H1 (cell line): Measurements from ENCODE around the gene GAK. TPM values are rescaled to one million over a fixed set of nuclear protein-coding genes. Genes with fewer than 3 reads are reported as not detected.

ENCODE experiments used
- CTCF ChIA-PET: fragments of 300-600 bp; sonication (Branson Sonifier 250); formaldehyde crosslinking; loops from one replicate; lab custom pipeline; 2021; ENCODE audit not compliant: partially characterized antibody; lab: Charles Lee
- POLR2A ChIA-PET: fragments of 300-600 bp; sonication (Branson Sonifier 250); formaldehyde crosslinking; loops from one replicate; lab custom pipeline; 2021; ENCODE audit warnings: inconsistent platforms; ENCODE audit not compliant: partially characterized antibody; lab: Charles Lee
- DNase-seq, 2 experiments: peaks; one replicate each; pipeline versions ENCODE4 v3.0.0 to v3.0.0-alpha.2; 2010 to 2022; ENCODE audit warnings: low spot score in 2 of 2, low read depth in 1 of 2, mixed read lengths in 1 of 2
- FAIRE-seq: peaks from 2 replicates; lab custom pipeline; 2011; peaks lifted over from hg19 to GRCh38; lab: Jason Lieb, UNC
- H2AFZ ChIP-seq: 2 replicates; pipeline ENCODE4 v1.8.1; 2012; ENCODE audit warnings: low read length, inconsistent platforms
- H2AK5ac ChIP-seq: 2 replicates; pipeline ENCODE4 v1.6.1; 2013; ENCODE audit warnings: low read depth, low read length
- H2BK120ac ChIP-seq: replicated peaks from 2 replicates; pipeline ENCODE3; 2013; ENCODE audit warnings: low read depth, low read length, inconsistent platforms
- H2BK12ac ChIP-seq: 2 replicates; pipeline ENCODE4 v1.6.1; 2013; ENCODE audit warnings: low read depth, low read length
- H2BK15ac ChIP-seq: 2 replicates; pipeline ENCODE4 v1.6.1; 2013; ENCODE audit warnings: low read length
- H2BK20ac ChIP-seq: 2 replicates; pipeline ENCODE4 v1.6.1; 2013; ENCODE audit warnings: low read length
- H2BK5ac ChIP-seq: 2 replicates; pipeline ENCODE4 v1.6.1; 2013; ENCODE audit warnings: low read depth, low read length
- H3K14ac ChIP-seq: 2 replicates; pipeline ENCODE4 v1.6.1; 2013; ENCODE audit warnings: inconsistent platforms; ENCODE audit not compliant: insufficient read length
- H3K18ac ChIP-seq: 2 replicates; pipeline ENCODE4 v1.6.1; 2013; ENCODE audit warnings: low read length; ENCODE audit errors: extremely low read depth
- H3K23ac ChIP-seq: 2 replicates; pipeline ENCODE4 v1.6.1; 2013; ENCODE audit warnings: inconsistent platforms; ENCODE audit not compliant: insufficient read length
- H3K23me2 ChIP-seq: 2 replicates; pipeline ENCODE4 v1.6.1; 2013; ENCODE audit warnings: low read depth, low read length
- H3K27ac ChIP-seq: 2 replicates; pipeline ENCODE4 v1.6.1; 2011; ENCODE audit warnings: low read depth, low read length, inconsistent platforms
- H3K27me3 ChIP-seq, 4 experiments: replicated peaks in 1 of 4; 1 replicate in 1 of 4; 2 replicates in 3 of 4; pipeline versions ENCODE4 v1.6.1 to v1.8.1; 2011 to 2013; ENCODE audit warnings: low read length in 3 of 4, mild to moderate bottlenecking in 3 of 4, inconsistent platforms in 2 of 4, mixed read lengths in 2 of 4, moderate library complexity in 1 of 4; ENCODE audit not compliant: control insufficient read depth in 3 of 4, insufficient read depth in 3 of 4; ENCODE audit errors: extremely low read depth in 1 of 4
- H3K36me3 ChIP-seq, 4 experiments: 2 replicates each; pipeline versions ENCODE4 v1.6.1 to v1.8.1; 2011 to 2013; ENCODE audit warnings: mild to moderate bottlenecking in 4 of 4, low read length in 3 of 4, moderate library complexity in 2 of 4, control low read depth in 1 of 4, inconsistent platforms in 1 of 4; ENCODE audit not compliant: insufficient read depth in 4 of 4, control insufficient read depth in 2 of 4
- H3K4ac ChIP-seq: replicated peaks from 2 replicates; pipeline ENCODE3; 2013; ENCODE audit warnings: low read length, low read depth, mixed read lengths, inconsistent platforms; ENCODE audit not compliant: insufficient read length
- H3K4me1 ChIP-seq, 4 experiments: replicated peaks in 1 of 4; 1 replicate in 1 of 4; 2 replicates in 3 of 4; pipeline versions ENCODE4 v1.6.1 to v1.8.1; 2011 to 2013; ENCODE audit warnings: low read length in 3 of 4, inconsistent platforms in 2 of 4, mixed read lengths in 1 of 4; ENCODE audit not compliant: insufficient read depth in 4 of 4, control insufficient read depth in 3 of 4
- H3K4me2 ChIP-seq, 2 experiments: 2 replicates each; pipeline versions ENCODE4 v1.6.1 to v1.8.1; 2011 to 2013; ENCODE audit warnings: low read depth in 2 of 2, low read length in 2 of 2, control low read depth in 1 of 2, inconsistent platforms in 1 of 2, mild to moderate bottlenecking in 1 of 2; ENCODE audit not compliant: insufficient read depth in 1 of 2
- H3K4me3 ChIP-seq, 4 experiments: fragments of 200-600, 300-600 bp in 1 of 4; sonication (generic), shearing (Covaris generic), sonication (Bioruptor Twin) in 1 of 4; 2 replicates each; pipeline versions ENCODE4 v1.5.1 to v1.8.1; 2011 to 2016; ENCODE audit warnings: low read length in 4 of 4, low read depth in 3 of 4, control low read depth in 2 of 4, inconsistent platforms in 2 of 4, mild to moderate bottlenecking in 2 of 4, mixed read lengths in 1 of 4, moderate library complexity in 1 of 4; ENCODE audit not compliant: insufficient read depth in 2 of 4; ENCODE audit errors: extremely low read depth in 1 of 4
- H3K56ac ChIP-seq: replicated peaks from 2 replicates; pipeline ENCODE3; 2013; ENCODE audit warnings: low read depth, mild to moderate bottlenecking, mixed read lengths, low read length, inconsistent platforms; ENCODE audit not compliant: insufficient read length
- H3K79me1 ChIP-seq: 2 replicates; pipeline ENCODE4 v1.6.1; 2013; ENCODE audit warnings: low read depth, low read length, control low read depth
- H3K79me2 ChIP-seq, 2 experiments: 2 replicates each; pipeline versions ENCODE4 v1.6.1 to v1.8.1; 2012 to 2013; ENCODE audit warnings: low read length in 2 of 2, mild to moderate bottlenecking in 2 of 2, inconsistent platforms in 1 of 2; ENCODE audit not compliant: insufficient read depth in 2 of 2, control insufficient read depth in 1 of 2
- H3K9ac ChIP-seq, 4 experiments: replicated peaks in 1 of 4; 1 replicate in 1 of 4; 2 replicates in 3 of 4; pipeline versions ENCODE4 v1.6.1 to v1.8.1; 2011 to 2013; ENCODE audit warnings: low read depth in 3 of 4, low read length in 3 of 4, control low read depth in 2 of 4, mild to moderate bottlenecking in 2 of 4, moderate library complexity in 2 of 4, inconsistent platforms in 1 of 4; ENCODE audit errors: extremely low read depth in 1 of 4
- H3K9me3 ChIP-seq, 2 experiments: 2 replicates each; pipeline versions ENCODE4 v1.6.1 to v1.8.1; 2012 to 2013; ENCODE audit warnings: mild to moderate bottlenecking in 2 of 2, moderate library complexity in 2 of 2, control low read depth in 1 of 2, inconsistent platforms in 1 of 2, low read depth in 1 of 2, low read length in 1 of 2, mixed read lengths in 1 of 2; ENCODE audit not compliant: insufficient read depth in 2 of 2
- H4K20me1 ChIP-seq, 2 experiments: replicated peaks in 1 of 2; 2 replicates each; pipeline versions ENCODE3 to v1.8.1; 2011 to 2013; ENCODE audit warnings: inconsistent platforms in 2 of 2, low read length in 2 of 2, mild to moderate bottlenecking in 1 of 2; ENCODE audit not compliant: insufficient read depth in 2 of 2, control insufficient read depth in 1 of 2
- H4K5ac ChIP-seq: 2 replicates; pipeline ENCODE4 v1.6.1; 2013; ENCODE audit warnings: low read length, low read depth, mixed read lengths, inconsistent platforms; ENCODE audit not compliant: insufficient read length
- H4K8ac ChIP-seq: 2 replicates; pipeline ENCODE4 v1.8.0; 2013; ENCODE audit warnings: mild to moderate bottlenecking, moderate library complexity, low read length, inconsistent platforms; ENCODE audit not compliant: insufficient read depth; ENCODE audit errors: extremely low read depth
- H4K91ac ChIP-seq: replicated peaks from 2 replicates; pipeline ENCODE3; 2013; ENCODE audit warnings: low read length, mixed read lengths, inconsistent platforms; ENCODE audit not compliant: insufficient read length
- ATF3 ChIP-seq: IDR thresholded peaks from 2 replicates; pipeline ENCODE4 v1.6.1; 2011; ENCODE audit warnings: low read depth, mild to moderate bottlenecking, low read length; ENCODE audit not compliant: insufficient read depth
- CEBPB ChIP-seq: IDR thresholded peaks from 2 replicates; pipeline ENCODE4 v1.6.1; 2012; ENCODE audit warnings: low read depth, low read length
- CREB1 ChIP-seq: IDR thresholded peaks from 2 replicates; pipeline ENCODE4 v1.6.1; 2012; ENCODE audit warnings: inconsistent platforms
- CTCF ChIP-seq, 3 experiments: IDR thresholded peaks; 1 replicate in 2 of 3; 2 replicates in 1 of 3; pipeline versions ENCODE4 v1.5.1 to v1.6.1; 2011; ENCODE audit warnings: low read length in 3 of 3, mild to moderate bottlenecking in 3 of 3, inconsistent platforms in 2 of 3, low read depth in 1 of 3, moderate library complexity in 1 of 3; ENCODE audit not compliant: insufficient read depth in 1 of 3; ENCODE audit errors: control extremely low read depth in 1 of 3
- KDM4A ChIP-seq: IDR thresholded peaks from one replicate; pipeline ENCODE4 v1.7.1; 2012; ENCODE audit warnings: low read depth, mild to moderate bottlenecking, moderate library complexity, low read length, inconsistent platforms; ENCODE audit not compliant: severe bottlenecking
- RAD21 ChIP-seq, 2 experiments: IDR thresholded peaks in 1 of 2; conservative IDR thresholded peaks in 1 of 2; 2 replicates each; pipeline ENCODE4 v1.6.1; 2011; ENCODE audit warnings: low read depth in 2 of 2, low read length in 2 of 2, improper control_type of control experiment in 1 of 2, inconsistent platforms in 1 of 2, mild to moderate bottlenecking in 1 of 2, moderate library complexity in 1 of 2
- RFX5 ChIP-seq: IDR thresholded peaks from 2 replicates; pipeline ENCODE4 v1.6.1; 2011; ENCODE audit warnings: low read depth, low read length, improper control_type of control experiment, borderline replicate concordance
- SP1 ChIP-seq: IDR thresholded peaks from 2 replicates; pipeline ENCODE4 v1.6.1; 2011; ENCODE audit warnings: low read depth, low read length
- SP2 ChIP-seq: IDR thresholded peaks from 2 replicates; pipeline ENCODE4 v1.6.1; 2012; ENCODE audit warnings: mild to moderate bottlenecking, low read length, inconsistent platforms
- TBP ChIP-seq: IDR thresholded peaks from 2 replicates; pipeline ENCODE4 v1.6.1; 2011; ENCODE audit warnings: low read depth, low read length, improper control_type of control experiment
- WGBS, 2 experiments: shearing (Covaris generic) in 1 of 2; methylation state at CpG; one replicate each; pipeline versions ENCODE4 v1.1.6 to v1.1.7; 2013 to 2015; ENCODE audit warnings: low lambda C conversion rate in 2 of 2, mixed read lengths in 2 of 2, inconsistent platforms in 1 of 2, low coverage in 1 of 2, missing lambda C conversion rate in 1 of 2; ENCODE audit not compliant: insufficient replicate concordance in 2 of 2, insufficient coverage in 1 of 2, insufficient read length in 1 of 2; ENCODE audit errors: extremely low coverage in 1 of 2, missing lambda C conversion rate in 1 of 2; 5-methylcytosine and 5-hydroxymethylcytosine counted together
- polyA plus RNA-seq, 7 experiments: library from polyadenylated mRNA; depleted of rRNA in 3 of 7; stranded (reverse) in 5 of 7; unstranded in 2 of 7; fragments of >200 nt in 5 of 7; fragments of 200-250 nt in 2 of 7; gene quantifications; 1 replicate in 5 of 7; 2 replicates in 1 of 7; 4 replicates in 1 of 7; pipeline versions ENCODE4 v1.2.1 to v1.2.3, GENCODE V29; 2011 to 2013; ENCODE audit warnings: missing spikeins in 2 of 7, mixed read lengths in 2 of 7
- total RNA-seq: library from RNA; stranded (reverse); fragmentation: NEBNext Ultra II Directional; extraction: Animal tissue kit (Norgen Biotek cat#: 25700); gene quantifications from 2 replicates; pipeline ENCODE4 v1.2.1, GENCODE V29; 2021

Gene GAK
- total and polyA plus RNA-seq, 2 of the 8 experiments (the other 6 are each of a cell fraction or from before 2014, with no cell fraction given): 31.5 to 70.8 TPM

DNA sequence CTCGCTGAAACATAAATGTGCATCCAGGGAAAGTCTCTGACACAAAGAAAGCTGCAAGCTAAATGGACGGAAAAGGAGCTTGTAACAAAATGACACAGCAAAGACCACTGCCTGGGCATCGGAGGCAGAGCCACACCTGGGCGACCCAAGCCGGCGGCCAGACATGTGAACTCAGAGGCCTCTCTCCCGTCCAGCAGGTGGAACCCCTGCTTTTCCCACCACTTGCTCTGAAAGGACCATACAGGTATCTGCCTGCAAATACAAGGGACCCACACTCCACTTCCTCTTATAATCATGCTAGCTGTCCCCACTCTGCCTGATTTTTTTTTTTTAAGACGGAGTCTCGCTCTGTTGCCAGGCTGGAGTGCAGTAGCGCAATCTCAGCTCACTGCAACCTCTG is 118.2 kb downstream of the GAK start:
- no peak overlapping the region for H2BK20ac ChIP-seq
- peaks cover 7 to 79% (median 46%) of the 10 kb centered on the region in 4 experiments for H3K27me3 ChIP-seq
- no peaks in the 10 kb centered on the region; the same call in 1 of the 2 replicates for H3K79me1 ChIP-seq
- no peak overlapping the region for H4K91ac ChIP-seq
- WGBS, 2 experiments: 68% methylated on average over 10 of the region's 10 CpGs; no CpG with 5 or more reads in 1 of the 2 experiments
- no peak overlapping the region for H4K8ac ChIP-seq
- no peak for FAIRE-seq
- no peak overlapping the region for H3K18ac ChIP-seq
- no peak overlapping the region for H2AFZ ChIP-seq
- no peak overlapping the region for H2BK12ac ChIP-seq
- H3K4ac ChIP-seq: no peak overlapping the region
- no peaks in the 10 kb centered on the region for H3K36me3 ChIP-seq
- no peak overlapping the region for H2BK120ac ChIP-seq
- H2BK5ac ChIP-seq: no peak overlapping the region
- H3K56ac ChIP-seq: no peak overlapping the region
- H3K23me2 ChIP-seq: no peaks in the 10 kb centered on the region
- H2BK15ac ChIP-seq: no peak overlapping the region
- no peak overlapping the region for H3K4me2 ChIP-seq
- no peak overlapping the region for H3K4me3 ChIP-seq
- ChIA-PET CTCF (interaction anchor here (0.6 to 3.6 kb wide), 14 partner anchors 10 to 837 kb away, joined by 3 to 13 read pairs (median 3); no protein-coding TSS in a partner anchor), POLR2A (interaction anchor here (1.2 kb wide), 1 partner anchor 9 kb away, joined by 3 read pairs; no protein-coding TSS in a partner anchor)
- no peak overlapping the region for H3K14ac ChIP-seq
- H4K20me1 ChIP-seq: peaks cover 0 to 2% of the 10 kb centered on the region in 2 experiments
- H3K9me3 ChIP-seq: no peaks in the 10 kb centered on the region; a peak in 1 of 4 replicates
- H3K79me2 ChIP-seq: no peaks in the 10 kb centered on the region
- H3K23ac ChIP-seq: no peak overlapping the region
- no peak overlapping the region for H2AK5ac ChIP-seq
- H3K9ac ChIP-seq: no peak overlapping the region
- DNase-seq: peak in 1 of 2 experiments; percentile 47
- H3K27ac ChIP-seq: no peak overlapping the region
- H4K5ac ChIP-seq: no peak overlapping the region
- H3K4me1 ChIP-seq: no peaks in the 10 kb centered on the region
- TF ChIP-seq ATF3 (no peak), CEBPB (no peak), CREB1 (no peak), RFX5 (no peak), SP2 (no peak), SP1 (no peak), RAD21 (IDR thresholded peaks at IDR 0.05 in 1 of 2, conservative IDR thresholded peaks at IDR 0.05 in 1 of 2; ENCODE audit: low read depth in 2 of 2, low read length in 2 of 2) (peak; percentile 65 to 72), TBP (no peak), KDM4A (no peak), CTCF (IDR thresholded peaks at IDR 0.05; ENCODE audit: control extremely low read depth in 1 of 3, insufficient read depth in 1 of 3, low read depth in 1 of 3, low read length in 3 of 3) (peak in 2 of 3 experiments; percentile 42 to 47; a peak in 3 of 4 replicates)
